ENCODE measurements around the gene BRIP1. TPM values are rescaled to one million over a fixed set of nuclear protein-coding genes. Genes with fewer than 3 reads are reported as not detected.
A peak's percentile ranks its signal among the peaks of the same experiment; 100 is the strongest.

Gene BRIP1
- total and polyA plus RNA-seq, 9 of the 15 experiments (the other 6 are each of a cell fraction or from before 2014, with no cell fraction given) = 2.4 to 17.5 (median 11.2) TPM

GRCh38 chr17:61714300-61714699, 149.0 kb downstream of the BRIP1 start:
- ChIA-PET POLR2A (no interaction called here), CTCF (ENCODE audit: low intra/inter-chr PET ratio) (no interaction called here)
- H3K79me2 ChIP-seq (ENCODE audit: control insufficient read depth, insufficient read depth, low read length) = no peaks in the 10 kb centered on the region
- H4K20me1 ChIP-seq (replicated peaks; ENCODE audit: control insufficient read depth, insufficient read depth, low read length) = no peaks in the 10 kb centered on the region
- peaks cover 7% of the 10 kb centered on the region; the same call in 1 of the 3 replicates for H3K36me3 ChIP-seq (ENCODE audit: control insufficient read depth, insufficient read depth, low read length)
- BruUV-seq (replicated peaks) = no TSS peak
- in situ Hi-C loops (cut with MboI) (no loop called here), intact Hi-C loops (cut with micrococcal nuclease) (no loop called here)
- no peak for ATAC-seq
- H3K9ac ChIP-seq (ENCODE audit: insufficient read depth in 1 of 2, low read depth in 2 of 2, low read length in 2 of 2) = no peak overlapping the region
- no peaks in the 10 kb centered on the region for H3K27me3 ChIP-seq (ENCODE audit: control insufficient read depth in 2 of 2, insufficient read depth in 2 of 2, low read length in 2 of 2)
- H3K27ac ChIP-seq (ENCODE audit: extremely low read depth, low read depth, low read length) = no peak overlapping the region
- no peak for FAIRE-seq
- 89% methylated on average over 2 of the region's 2 CpGs for WGBS (ENCODE audit: insufficient coverage, low coverage, missing lambda C conversion rate)
- H3K9me3 ChIP-seq (replicated peaks; ENCODE audit: control insufficient read depth, insufficient read depth, low read depth, low read length) = 0 out of 2 replicates have a peak, but pooled peaks cover 4% of the 10 kb centered on the region
- H3K4me2 ChIP-seq (ENCODE audit: insufficient read depth, low read length) = no peak overlapping the region
- H3K9me1 ChIP-seq (ENCODE audit: control insufficient read depth, insufficient read depth, low read length) = no peaks in the 10 kb centered on the region
- no peak for TF ChIP-seq MXI1 (IDR thresholded peaks at IDR 0.05; ENCODE audit: low read depth, low read length)
- TF ChIP-seq, protein P1, sequence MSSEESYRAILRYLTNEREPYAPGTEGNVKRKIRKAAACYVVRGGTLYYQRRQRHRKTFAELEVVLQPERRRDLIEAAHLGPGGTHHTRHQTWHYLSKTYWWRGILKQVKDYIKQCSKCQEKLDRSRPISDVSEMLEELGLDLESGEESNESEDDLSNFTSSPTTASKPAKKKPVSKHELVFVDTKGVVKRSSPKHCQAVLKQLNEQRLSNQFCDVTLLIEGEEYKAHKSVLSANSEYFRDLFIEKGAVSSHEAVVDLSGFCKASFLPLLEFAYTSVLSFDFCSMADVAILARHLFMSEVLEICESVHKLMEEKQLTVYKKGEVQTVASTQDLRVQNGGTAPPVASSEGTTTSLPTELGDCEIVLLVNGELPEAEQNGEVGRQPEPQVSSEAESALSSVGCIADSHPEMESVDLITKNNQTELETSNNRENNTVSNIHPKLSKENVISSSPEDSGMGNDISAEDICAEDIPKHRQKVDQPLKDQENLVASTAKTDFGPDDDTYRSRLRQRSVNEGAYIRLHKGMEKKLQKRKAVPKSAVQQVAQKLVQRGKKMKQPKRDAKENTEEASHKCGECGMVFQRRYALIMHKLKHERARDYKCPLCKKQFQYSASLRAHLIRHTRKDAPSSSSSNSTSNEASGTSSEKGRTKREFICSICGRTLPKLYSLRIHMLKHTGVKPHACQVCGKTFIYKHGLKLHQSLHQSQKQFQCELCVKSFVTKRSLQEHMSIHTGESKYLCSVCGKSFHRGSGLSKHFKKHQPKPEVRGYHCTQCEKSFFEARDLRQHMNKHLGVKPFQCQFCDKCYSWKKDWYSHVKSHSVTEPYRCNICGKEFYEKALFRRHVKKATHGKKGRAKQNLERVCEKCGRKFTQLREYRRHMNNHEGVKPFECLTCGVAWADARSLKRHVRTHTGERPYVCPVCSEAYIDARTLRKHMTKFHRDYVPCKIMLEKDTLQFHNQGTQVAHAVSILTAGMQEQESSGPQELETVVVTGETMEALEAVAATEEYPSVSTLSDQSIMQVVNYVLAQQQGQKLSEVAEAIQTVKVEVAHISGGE (CRISPR knock-in tag; IDR thresholded peaks at IDR 0.05) = peak in 1 of 3 experiments; percentile 93; a peak in 2 of 6 replicates
- H3K4me3 ChIP-seq = no peak overlapping the region
- no peak for DNase-seq (ENCODE audit: extremely low read depth in 1 of 4, low spot score in 3 of 4)
- H3K4me1 ChIP-seq (replicated peaks in 1 of 2; ENCODE audit: control insufficient read depth in 2 of 2, insufficient read depth in 2 of 2, low read length in 2 of 2) = no peaks in the 10 kb centered on the region
- H2AFZ ChIP-seq (ENCODE audit: low read depth, low read length) = no peak overlapping the region
